GM12864 (cell line): ENCODE results near the gene AOAH.
"Not testable (repeated sequence)": the region's sequence is repeated elsewhere in the genome, so short reads cannot be mapped to it uniquely, and the experiment has no call there.

Experiments
- DNase-seq: peaks from one replicate; pipeline ENCODE4 v3.0.0-alpha.2; 2011; ENCODE audit warnings: low read depth
- H3K4me3 ChIP-seq: 2 replicates; pipeline ENCODE4 v1.5.1; 2011; ENCODE audit warnings: mild to moderate bottlenecking, low read depth, low read length, control low read depth
- TF ChIP-seq, protein P1 (sequence below): IDR thresholded peaks from 2 replicates; pipeline ENCODE4 v1.5.1; 2011; ENCODE audit warnings: low read depth, mild to moderate bottlenecking, moderate library complexity, low read length, control low read depth, inconsistent platforms; ENCODE audit errors: missing control alignments

The AOAH gene

DNA sequence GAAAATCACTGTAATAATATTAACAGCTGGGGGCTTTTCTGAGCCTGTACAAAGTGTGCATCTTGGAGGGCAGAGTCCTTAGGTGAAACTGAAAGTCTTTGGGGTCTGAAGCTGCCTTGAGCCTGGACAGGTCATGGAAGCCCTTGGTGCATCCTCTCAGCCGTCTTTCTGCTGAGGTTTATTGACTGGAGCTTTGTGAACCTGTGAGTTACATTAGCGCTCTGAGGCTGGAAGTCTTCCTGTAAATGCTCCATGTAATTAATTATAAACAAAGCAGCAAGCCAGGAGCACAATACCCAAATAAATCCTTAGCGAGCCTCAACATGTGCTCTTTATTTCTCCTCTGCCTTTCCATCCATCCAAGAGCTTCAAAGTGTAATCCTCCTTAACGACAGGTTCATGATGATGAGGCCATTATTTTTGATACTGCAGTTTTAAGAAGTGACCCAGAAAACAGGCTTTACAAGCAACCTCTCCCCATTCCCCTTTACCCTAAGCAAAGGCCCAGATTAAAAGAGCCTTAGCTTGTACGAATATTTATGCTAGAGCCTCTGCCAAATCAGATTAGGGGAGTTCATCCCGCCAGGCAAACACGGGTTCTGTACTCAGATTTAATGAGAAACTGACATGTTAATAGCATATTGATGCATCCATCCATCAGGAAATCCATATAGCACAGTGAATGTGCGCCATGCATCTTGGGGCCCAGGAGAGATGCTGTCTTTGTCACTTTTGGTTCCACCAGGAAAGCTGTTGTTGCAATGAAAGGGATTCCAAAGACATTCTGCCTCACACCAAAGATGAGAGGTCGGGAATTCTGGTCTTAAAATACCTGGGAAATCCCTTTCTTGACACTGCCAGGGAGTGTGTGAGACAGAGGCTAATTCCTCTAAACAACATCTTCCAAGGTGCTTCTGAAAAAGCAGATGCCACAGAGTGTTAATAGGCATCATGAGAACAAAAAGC is 216.5 kb downstream of the AOAH start:
- DNase-seq: no peak
- TF ChIP-seq, protein P1, sequence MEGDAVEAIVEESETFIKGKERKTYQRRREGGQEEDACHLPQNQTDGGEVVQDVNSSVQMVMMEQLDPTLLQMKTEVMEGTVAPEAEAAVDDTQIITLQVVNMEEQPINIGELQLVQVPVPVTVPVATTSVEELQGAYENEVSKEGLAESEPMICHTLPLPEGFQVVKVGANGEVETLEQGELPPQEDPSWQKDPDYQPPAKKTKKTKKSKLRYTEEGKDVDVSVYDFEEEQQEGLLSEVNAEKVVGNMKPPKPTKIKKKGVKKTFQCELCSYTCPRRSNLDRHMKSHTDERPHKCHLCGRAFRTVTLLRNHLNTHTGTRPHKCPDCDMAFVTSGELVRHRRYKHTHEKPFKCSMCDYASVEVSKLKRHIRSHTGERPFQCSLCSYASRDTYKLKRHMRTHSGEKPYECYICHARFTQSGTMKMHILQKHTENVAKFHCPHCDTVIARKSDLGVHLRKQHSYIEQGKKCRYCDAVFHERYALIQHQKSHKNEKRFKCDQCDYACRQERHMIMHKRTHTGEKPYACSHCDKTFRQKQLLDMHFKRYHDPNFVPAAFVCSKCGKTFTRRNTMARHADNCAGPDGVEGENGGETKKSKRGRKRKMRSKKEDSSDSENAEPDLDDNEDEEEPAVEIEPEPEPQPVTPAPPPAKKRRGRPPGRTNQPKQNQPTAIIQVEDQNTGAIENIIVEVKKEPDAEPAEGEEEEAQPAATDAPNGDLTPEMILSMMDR: no peak
- H3K4me3 ChIP-seq: no peak overlapping the region

DNA sequence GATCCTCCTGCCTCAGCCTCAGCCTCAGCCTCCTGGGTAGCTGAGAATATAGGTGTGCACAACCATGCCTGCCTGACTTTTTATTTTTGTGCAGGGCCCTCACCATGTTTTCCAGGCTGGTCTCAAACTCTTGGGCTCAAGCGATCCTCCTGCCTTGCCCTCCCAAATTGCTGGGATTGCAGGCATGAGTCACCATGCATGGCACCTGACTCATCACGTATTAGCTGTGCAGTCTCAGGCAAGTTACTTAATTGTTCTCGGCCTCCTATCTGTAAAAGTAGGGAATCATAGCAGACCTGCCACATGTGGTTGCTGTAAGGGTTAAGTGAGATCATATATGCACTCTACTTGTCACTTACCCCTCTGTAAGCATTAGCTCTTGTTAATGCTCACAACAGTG is 217.5 kb downstream of the AOAH start:
- TF ChIP-seq, protein P1: no peak
- no peak for DNase-seq
- H3K4me3 ChIP-seq: no peak overlapping the region

DNA sequence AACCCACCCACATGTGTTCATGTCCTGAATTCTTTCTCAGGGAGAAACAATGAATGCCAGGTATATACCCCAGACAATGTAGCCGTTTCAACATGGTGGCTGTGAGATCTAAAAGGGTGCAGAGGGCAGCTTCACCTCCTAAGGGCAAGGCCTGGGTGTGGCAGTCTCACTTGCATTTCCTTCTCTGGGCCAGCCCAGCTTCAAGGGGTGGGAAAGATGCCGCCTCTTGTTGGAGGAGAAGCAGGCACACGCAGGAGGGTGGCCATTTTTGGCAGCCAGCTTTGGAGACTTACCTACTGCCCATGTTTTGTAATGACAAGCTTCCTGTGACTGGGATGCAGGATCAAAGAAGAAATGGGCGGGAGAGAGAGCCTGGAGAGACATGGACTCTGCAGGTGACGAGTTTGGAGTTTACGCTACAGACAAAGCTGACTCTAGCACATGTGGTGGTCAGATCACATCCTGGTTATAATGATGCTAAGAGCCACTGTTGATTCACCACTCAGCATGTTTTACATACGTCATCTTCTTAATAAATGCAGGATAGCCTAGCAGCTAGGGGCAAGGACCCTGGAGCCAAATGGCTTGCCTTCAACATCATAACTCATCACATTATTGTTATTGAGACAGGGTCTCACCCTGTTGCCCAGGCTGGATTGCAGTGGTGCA is 218.0 kb downstream of the AOAH start:
- DNase-seq: no peak
- TF ChIP-seq, protein P1: no peak
- H3K4me3 ChIP-seq: no peak overlapping the region

DNA sequence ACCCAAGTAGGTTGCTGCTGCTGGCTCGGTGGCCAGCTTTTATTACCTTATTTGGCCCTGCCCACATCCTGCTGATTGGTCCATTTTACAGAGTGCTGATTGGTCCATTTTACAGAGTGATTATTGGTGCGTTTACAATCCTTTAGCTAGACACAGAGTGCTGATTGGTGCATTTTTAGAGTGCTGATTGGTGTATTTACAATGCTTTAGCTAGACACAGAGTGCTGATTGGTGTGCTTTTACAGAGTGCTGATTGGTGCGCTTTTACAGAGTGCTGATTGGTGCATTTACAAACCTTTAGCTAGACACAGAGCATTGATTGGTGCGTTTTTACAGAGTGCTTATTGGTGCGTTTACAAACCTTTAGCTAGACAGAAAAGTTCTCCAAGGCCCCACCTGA is 219.7 kb downstream of the AOAH start:
- DNase-seq, H3K4me3 ChIP-seq: not testable (repeated sequence)

DNA sequence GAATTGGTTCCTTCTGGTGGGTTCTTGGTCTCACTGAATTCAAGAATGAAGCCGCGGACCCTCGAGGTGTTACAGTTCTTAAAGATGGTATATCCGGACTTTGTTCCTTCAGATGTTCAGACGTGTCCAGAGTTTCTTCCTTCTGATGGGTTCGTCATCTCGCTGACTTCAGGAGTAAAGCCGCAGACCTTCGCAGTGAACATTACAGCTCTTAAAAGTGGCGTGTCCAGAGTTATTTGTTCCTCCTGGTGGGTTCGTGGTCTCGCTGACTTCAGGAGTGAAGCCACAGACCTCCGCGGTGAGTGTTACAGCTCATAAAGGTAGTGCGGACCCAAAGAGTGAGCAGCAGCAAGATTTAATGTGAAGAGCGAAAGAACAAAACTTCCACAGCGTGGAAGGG is 220.1 kb downstream of the AOAH start:
- H3K4me3 ChIP-seq, DNase-seq: not testable (repeated sequence)

DNA sequence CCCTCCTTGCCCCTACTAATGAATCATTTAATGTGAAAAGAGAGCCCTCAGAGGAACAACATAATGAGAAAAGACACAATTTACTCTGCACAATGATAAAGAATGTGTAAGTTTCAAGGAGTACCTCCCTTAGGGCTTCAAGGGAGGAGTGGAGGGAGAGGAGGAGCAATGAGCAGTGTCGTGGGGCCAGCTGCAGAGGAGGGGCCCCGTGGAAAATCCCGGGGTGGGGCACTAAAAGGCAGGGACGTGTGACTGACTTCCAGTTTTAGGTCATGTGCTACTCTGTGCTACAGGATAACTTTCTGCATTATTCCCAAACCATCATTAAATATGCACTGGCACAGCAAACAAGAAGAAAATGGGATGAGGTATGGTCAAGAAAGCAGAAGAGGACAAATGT is 226.5 kb downstream of the AOAH start:
- H3K4me3 ChIP-seq: no peak overlapping the region
- no peak for DNase-seq
- TF ChIP-seq, protein P1: no peak

DNA sequence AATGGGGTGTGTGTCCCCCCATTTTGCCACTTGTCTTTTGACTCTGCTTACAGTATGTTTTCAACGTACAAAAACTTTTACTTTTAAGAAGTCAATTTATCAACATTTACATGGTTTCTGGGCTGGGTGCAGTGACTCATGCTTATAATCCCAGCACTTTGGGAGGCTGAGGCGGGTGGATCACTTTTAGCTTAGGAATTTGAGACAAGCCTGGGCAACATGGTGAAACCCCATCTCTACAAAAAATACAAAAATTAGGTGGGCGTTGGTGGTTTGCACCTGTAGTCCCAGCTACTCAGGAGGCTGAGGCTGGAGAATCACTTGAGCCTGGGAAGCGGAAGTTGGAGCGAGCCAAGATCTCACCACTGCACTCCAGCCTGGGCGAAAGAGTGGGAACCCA is 227.1 kb downstream of the AOAH start:
- not testable (repeated sequence) for H3K4me3 ChIP-seq, DNase-seq

DNA sequence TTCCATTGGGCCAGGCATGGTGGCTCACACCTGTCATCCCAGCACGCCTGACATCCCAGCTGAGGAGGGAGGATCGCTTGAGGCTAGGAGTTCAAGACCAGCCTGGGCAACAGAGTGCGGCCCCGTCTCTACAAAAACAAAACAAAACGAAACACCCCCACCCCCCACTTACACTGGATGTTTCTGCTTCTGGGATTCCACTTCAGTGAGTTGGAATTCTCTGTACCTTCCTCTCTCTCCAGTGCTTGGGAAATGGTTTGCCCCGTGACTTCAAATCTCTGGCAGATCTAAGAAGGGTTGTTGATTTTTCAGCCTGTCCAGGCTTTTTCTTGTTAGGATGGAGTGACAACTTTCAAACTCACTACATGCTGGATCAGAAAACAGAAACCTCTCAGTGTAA is 227.7 kb downstream of the AOAH start:
- TF ChIP-seq, protein P1: no peak
- no peak overlapping the region for H3K4me3 ChIP-seq
- DNase-seq: no peak
